Activated gamma-delta T cell (primary cell): ENCODE data around the gene ETV6.

ENCODE experiments used
- DNase-seq: peaks from one replicate; lab custom pipeline; 2025; lab: John Stamatoyannopoulos, UW

ETV6 gene

GRCh38 chr12:11777451-11777850 lies 128.0 kb downstream of the ETV6 start:
- no peak for DNase-seq

- no peak for DNase-seq
These were observed 128.5 kb downstream of the ETV6 start for GRCh38 chr12:11777962-11778361.

GRCh38 chr12:11778713-11779685 lies 129.5 kb downstream of the ETV6 start:
- no peak for DNase-seq

GRCh38 chr12:11780521-11781101 lies 131.1 kb downstream of the ETV6 start:
- no peak for DNase-seq

GRCh38 chr12:11782914-11783420 lies 133.5 kb downstream of the ETV6 start:
- DNase-seq, result no peak

GRCh38 chr12:11785712-11786111 lies 136.2 kb downstream of the ETV6 start:
- DNase-seq, result no peak

- no peak for DNase-seq
These were observed 137.3 kb downstream of the ETV6 start for GRCh38 chr12:11786638-11787365.

- DNase-seq, result no peak
These were observed 138.0 kb downstream of the ETV6 start for GRCh38 chr12:11787437-11787836.

GRCh38 chr12:11787933-11788849 lies 138.7 kb downstream of the ETV6 start:
- DNase-seq, result no peak

GRCh38 chr12:11793921-11794710 lies 144.6 kb downstream of the ETV6 start:
- DNase-seq, result no peak

GRCh38 chr12:11794751-11795150 lies 145.3 kb downstream of the ETV6 start:
- DNase-seq, result no peak

- no peak for DNase-seq
These were observed 145.9 kb downstream of the ETV6 start for GRCh38 chr12:11795192-11795912.

GRCh38 chr12:11795913-11796459 lies 146.5 kb downstream of the ETV6 start:
- DNase-seq, result no peak

GRCh38 chr12:11797317-11797913 lies 147.9 kb downstream of the ETV6 start:
- no peak for DNase-seq

- no peak for DNase-seq
These were observed 148.7 kb downstream of the ETV6 start for GRCh38 chr12:11798006-11798708.

GRCh38 chr12:11798856-11799501 lies 149.5 kb downstream of the ETV6 start:
- no peak for DNase-seq

- DNase-seq, result no peak
These were observed 150.0 kb downstream of the ETV6 start for GRCh38 chr12:11799502-11799873.

- no peak for DNase-seq
These were observed 152.2 kb downstream of the ETV6 start for GRCh38 chr12:11801643-11802042.
